ENCODE data around the gene TMEM151A.

GRCh38 chr11:66261578-66261977, 30.1 kb upstream of the TMEM151A start:
- TF ChIP-seq CTCF (IDR thresholded peaks at IDR 0.05; ENCODE audit: low read depth, low read length, missing input control) (no peak), REST (IDR thresholded peaks at IDR 0.05) (no peak), SP1 (IDR thresholded peaks at IDR 0.05) (no peak), GABPA (IDR thresholded peaks at IDR 0.05 in 1 of 2, conservative IDR thresholded peaks at IDR 0.05 in 1 of 2) (no peak), YY1 (IDR thresholded peaks at IDR 0.05) (no peak), FOXA1 (IDR thresholded peaks at IDR 0.05) (no peak), ATF3 (IDR thresholded peaks at IDR 0.05) (no peak)

Measured in liver (tissue), 3 donors.